GM10248 (cell line): ENCODE data around the gene C12orf57.
A peak's percentile ranks its signal among the peaks of the same experiment; 100 is the strongest.
"Not testable (repeated sequence)": the region's sequence is repeated elsewhere in the genome, so short reads cannot be mapped to it uniquely, and the experiment has no call there.

ENCODE experiments used
- CTCF ChIA-PET: fragments of 300-600 bp; sonication (Branson Sonifier 250); formaldehyde crosslinking; extraction: SDS; loops from one replicate; lab custom pipeline; 2021; ENCODE audit warnings: antibody characterized with exemption; lab: Yijun Ruan, JAX
- POLR2A ChIA-PET: fragments of 350-650 bp; sonication (Branson Sonifier 250); formaldehyde crosslinking; extraction: SDS; loops from one replicate; lab custom pipeline; 2020; ENCODE audit warnings: antibody characterized with exemption; lab: Yijun Ruan, JAX
- DNase-seq: peaks from one replicate; pipeline ENCODE4 v3.0.0; 2012; ENCODE audit errors: extremely low spot score
- TF ChIP-seq, protein P1 (sequence below): IDR thresholded peaks from 2 replicates; pipeline ENCODE4 v1.5.1; 2012; ENCODE audit warnings: mild to moderate bottlenecking, low read depth; ENCODE audit errors: extremely low read depth, missing control alignments, control extremely low read depth

The C12orf57 gene

DNA sequence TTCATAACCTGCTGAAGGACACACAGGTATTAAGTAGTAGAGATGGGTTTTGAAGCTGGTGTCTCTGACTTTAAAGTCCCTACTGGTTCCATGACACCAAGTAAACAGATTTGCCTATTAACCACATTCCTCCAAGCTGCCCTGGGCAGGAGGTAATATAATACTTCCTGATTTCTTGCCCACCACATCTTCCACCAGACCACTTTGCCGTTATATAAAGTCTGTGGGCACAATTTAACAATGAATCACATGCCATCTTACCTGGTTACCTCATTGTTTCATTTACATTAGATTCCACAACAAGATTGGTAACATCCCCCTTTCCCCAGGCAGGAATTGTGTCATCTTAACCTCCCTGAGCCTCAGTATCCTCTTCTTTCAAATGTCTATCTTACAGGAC, 40.1 kb upstream of the C12orf57 start:
- TF ChIP-seq, protein P1, sequence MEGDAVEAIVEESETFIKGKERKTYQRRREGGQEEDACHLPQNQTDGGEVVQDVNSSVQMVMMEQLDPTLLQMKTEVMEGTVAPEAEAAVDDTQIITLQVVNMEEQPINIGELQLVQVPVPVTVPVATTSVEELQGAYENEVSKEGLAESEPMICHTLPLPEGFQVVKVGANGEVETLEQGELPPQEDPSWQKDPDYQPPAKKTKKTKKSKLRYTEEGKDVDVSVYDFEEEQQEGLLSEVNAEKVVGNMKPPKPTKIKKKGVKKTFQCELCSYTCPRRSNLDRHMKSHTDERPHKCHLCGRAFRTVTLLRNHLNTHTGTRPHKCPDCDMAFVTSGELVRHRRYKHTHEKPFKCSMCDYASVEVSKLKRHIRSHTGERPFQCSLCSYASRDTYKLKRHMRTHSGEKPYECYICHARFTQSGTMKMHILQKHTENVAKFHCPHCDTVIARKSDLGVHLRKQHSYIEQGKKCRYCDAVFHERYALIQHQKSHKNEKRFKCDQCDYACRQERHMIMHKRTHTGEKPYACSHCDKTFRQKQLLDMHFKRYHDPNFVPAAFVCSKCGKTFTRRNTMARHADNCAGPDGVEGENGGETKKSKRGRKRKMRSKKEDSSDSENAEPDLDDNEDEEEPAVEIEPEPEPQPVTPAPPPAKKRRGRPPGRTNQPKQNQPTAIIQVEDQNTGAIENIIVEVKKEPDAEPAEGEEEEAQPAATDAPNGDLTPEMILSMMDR = no peak
- ChIA-PET POLR2A (no interaction called here), CTCF (interaction anchor here (0.7 to 4.9 kb wide), 5 partner anchors 12 to 68 kb away, joined by 3 to 27 read pairs (median 3); partner anchors contain the start of gene SPSB2)
- DNase-seq = no peak

DNA sequence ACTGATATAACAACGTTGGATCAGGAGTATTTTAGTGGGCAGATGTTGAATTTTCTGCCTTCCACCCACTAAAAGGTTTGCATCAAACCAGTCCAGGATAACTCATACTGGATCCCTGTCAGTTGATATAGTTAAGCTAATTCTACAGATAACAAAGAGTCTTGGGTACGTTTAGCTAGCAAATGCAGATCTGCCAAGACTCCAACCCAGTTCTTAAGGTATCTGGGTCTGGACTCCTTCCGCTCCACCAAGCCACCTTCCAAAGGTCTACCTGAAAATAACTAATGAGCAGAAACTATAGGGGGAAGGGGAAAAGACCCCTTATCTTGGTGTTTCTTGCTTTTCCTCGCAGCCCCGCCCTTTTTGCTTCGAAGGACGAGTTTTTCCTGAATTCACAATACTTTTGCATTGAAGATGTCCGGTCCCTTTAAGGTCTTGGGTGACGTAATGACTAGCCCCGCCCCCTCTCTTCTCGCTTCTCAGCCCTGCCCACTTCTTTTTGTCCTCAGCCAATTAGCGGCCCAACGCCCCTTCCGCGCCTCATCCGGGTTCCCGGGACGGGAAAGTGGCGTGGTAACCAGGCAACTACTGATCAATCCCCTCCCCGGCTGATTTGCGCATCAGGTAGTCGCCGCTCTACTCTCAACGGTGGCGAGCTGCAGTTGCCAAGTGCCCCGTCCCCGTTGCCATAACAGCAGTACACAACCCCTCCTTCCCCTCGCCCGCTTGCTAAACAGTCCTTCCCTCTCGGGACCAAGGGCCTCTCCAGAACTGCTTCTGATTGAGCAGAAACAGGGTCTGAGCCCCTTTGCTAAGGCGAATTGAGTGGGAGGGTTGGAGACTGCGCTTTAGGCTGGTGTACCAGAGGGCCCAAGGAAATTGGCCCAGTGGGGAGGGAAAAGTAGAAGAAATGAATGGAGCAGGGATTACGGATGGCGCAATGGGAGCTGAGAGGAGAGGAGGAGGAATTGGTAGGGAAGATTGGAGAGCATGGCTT, 39.2 kb upstream of the C12orf57 start, which contains the start of gene LRRC23:
TSS of gene LRRC23 (plus strand) at position 543 of the 997 bp plus-strand sequence. CDS start 812 bp downstream, outside the sequence.
- DNase-seq = peak; percentile 95
- ChIA-PET POLR2A (interaction anchor here (0.6 to 2.3 kb wide), 3 partner anchors 13 to 37 kb away, joined by 3 to 9 read pairs (median 4); partner anchors contain the start of genes SPSB2 and TPI1), CTCF (interaction anchor here (0.7 to 5.0 kb wide), 11 partner anchors 13 to 237 kb away, joined by 3 to 35 read pairs (median 5); partner anchors contain the start of genes MLF2 and SPSB2)
- TF ChIP-seq, protein P1 = no peak

DNA sequence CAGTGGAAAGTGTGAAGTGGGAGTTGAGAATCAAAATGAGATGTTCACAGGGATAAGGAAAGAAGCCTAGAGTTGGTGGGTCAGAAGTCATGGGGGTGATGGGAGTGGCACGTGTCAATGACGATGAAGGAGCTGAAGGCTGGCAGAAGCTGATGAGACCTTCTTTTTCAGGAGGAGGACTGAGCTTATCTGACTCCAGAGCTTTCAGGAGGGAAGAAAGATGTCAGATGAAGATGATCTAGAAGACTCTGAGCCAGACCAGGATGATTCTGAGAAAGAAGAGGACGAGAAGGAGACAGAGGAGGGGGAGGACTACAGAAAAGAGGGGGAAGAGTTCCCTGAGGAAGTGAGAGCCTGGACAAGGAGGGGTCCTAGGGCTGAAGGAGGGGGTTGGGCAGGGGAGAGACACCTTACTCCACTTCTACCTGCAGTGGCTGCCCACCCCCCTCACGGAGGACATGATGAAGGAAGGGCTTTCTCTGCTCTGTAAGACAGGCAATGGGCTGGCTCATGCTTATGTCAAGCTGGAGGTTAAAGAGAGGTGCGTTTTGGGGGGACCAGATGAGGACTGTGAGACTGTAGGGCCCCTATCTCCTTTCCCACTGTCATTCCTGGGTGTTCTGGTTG, 38.3 kb upstream of the C12orf57 start:
- TF ChIP-seq, protein P1 = no peak
- ChIA-PET CTCF (interaction anchor here (0.9 to 5.0 kb wide), 9 partner anchors 14 to 236 kb away, joined by 3 to 35 read pairs (median 7); partner anchors contain the start of genes MLF2 and SPSB2), POLR2A (interaction anchor here (0.5 to 2.3 kb wide), 5 partner anchors 14 to 242 kb away, joined by 3 to 9 read pairs (median 3); partner anchors contain the start of genes SPSB2 and TPI1)
- no peak for DNase-seq

DNA sequence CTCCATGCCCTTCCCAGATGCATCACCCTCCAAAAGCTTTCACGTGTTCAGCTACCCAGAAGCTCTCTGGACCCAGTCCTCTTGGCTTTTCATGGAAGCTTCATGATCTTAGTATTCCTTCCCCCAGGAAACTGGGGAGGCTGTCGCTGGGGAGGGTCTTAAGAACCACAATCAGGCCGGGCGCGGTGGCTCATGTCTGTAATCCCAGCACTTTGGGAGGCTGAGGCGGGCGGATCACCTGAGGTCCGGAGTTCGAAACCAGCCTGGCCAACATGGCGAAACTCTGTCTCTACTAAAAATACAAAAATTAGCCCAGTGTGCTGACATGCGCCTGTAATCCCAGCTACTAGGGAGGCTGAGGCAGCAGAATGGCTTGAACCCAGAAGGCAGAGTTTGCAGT, 35.7 kb upstream of the C12orf57 start:
- POLR2A ChIA-PET = interaction anchor here (1.4 kb wide), 1 partner anchor 41 kb away, joined by 3 read pairs; the partner anchor contains the start of gene TPI1
- CTCF ChIA-PET = interaction anchor here (1.0 to 5.0 kb wide), 8 partner anchors 14 to 57 kb away, joined by 3 to 35 read pairs (median 5); partner anchors contain the start of gene SPSB2
- DNase-seq = not testable (repeated sequence)

DNA sequence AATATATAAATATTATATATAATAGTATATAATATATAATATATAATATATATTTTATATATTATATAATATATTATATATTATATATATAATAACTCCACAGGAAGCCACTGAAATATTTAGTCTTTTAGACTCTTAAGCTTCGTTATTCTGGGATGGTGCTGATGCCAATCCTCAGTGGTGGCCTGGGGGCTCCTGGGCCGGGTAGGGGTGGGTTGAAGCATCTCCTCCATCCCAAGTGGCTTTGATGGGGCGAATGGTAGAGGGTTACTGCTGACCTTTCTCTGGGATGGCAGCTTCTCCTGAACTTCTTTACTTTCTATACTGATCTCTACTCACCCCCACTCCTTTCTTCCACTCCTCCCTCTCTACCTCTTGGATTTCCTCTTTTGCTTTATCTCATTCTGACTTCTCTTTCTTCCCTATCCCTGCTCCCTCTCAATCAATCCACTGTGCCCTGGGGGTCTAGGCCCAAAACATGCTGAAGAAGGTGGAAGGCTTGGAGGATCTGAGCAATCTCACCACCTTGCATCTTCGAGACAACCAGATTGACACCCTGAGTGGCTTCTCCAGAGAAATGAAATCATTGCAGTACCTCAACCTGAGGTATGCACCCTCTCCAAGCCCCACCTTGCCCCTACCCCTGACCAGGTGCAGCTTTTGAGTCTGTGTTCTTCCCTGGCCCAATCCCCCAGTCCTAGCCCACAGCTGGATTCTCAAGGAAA, 34.2 kb upstream of the C12orf57 start:
- CTCF ChIA-PET = interaction anchor here (0.7 to 5.0 kb wide), 8 partner anchors 14 to 55 kb away, joined by 3 to 35 read pairs (median 4); no protein-coding TSS in a partner anchor
- no peak for DNase-seq
- TF ChIP-seq, protein P1 = no peak
- POLR2A ChIA-PET = interaction anchor here (1.3 to 1.4 kb wide), 2 partner anchors 43 kb away, joined by 3 read pairs; partner anchors contain the start of gene TPI1
